HEK293T (cell line): ENCODE data around the gene CLEC4E.
"Not testable (repeated sequence)": the region's sequence is repeated elsewhere in the genome, so short reads cannot be mapped to it uniquely, and the experiment has no call there.

Experiments used
- CTCF ChIA-PET: fragments of 350-600 bp; formaldehyde crosslinking; extraction: SDS; loops from one replicate; lab custom pipeline; 2021; ENCODE audit warnings: antibody characterized with exemption, inconsistent platforms; lab: Yijun Ruan, JAX
- POLR2A ChIA-PET: fragments of 350-600 bp; formaldehyde crosslinking; extraction: SDS; loops from one replicate; lab custom pipeline; 2020; ENCODE audit warnings: antibody characterized with exemption, inconsistent platforms; lab: Yijun Ruan, JAX
- DNase-seq: peaks from one replicate; pipeline ENCODE4 v3.0.0; 2012; ENCODE audit warnings: mixed read lengths; ENCODE audit errors: extremely low spot score
- ARNT ChIP-seq: fragments of 450-650 bp; IDR thresholded peaks from 2 replicates; pipeline ENCODE4 v1.6.1; 2017; ENCODE audit warnings: mild to moderate bottlenecking
- BHLHE40 ChIP-seq: fragments of 450-650 bp; IDR thresholded peaks from 2 replicates; pipeline ENCODE4 v1.6.1; 2016; ENCODE audit warnings: mild to moderate bottlenecking, moderate library complexity, borderline replicate concordance
- CTBP1 ChIP-seq: fragments of 450-650 bp; IDR thresholded peaks from 2 replicates; pipeline ENCODE4 v1.6.1; 2016; ENCODE audit warnings: borderline replicate concordance
- ELF4 ChIP-seq: fragments of 450-650 bp; IDR thresholded peaks from 2 replicates; pipeline ENCODE4 v1.6.1; 2017; ENCODE audit warnings: antibody characterized with exemption
- FOXA1 ChIP-seq: fragments of 450-650 bp; IDR thresholded peaks from 2 replicates; pipeline ENCODE4 v1.6.1; 2016; ENCODE audit warnings: mild to moderate bottlenecking
- FOXK2 ChIP-seq: fragments of 450-650 bp; IDR thresholded peaks from 2 replicates; pipeline ENCODE4 v1.6.1; 2016; ENCODE audit warnings: mild to moderate bottlenecking
- FOXM1 ChIP-seq: fragments of 450-650 bp; IDR thresholded peaks from 2 replicates; pipeline ENCODE4 v1.6.1; 2017; ENCODE audit warnings: mild to moderate bottlenecking, borderline replicate concordance
- HDGF ChIP-seq: fragments of 450-650 bp; IDR thresholded peaks from 2 replicates; pipeline ENCODE4 v1.6.1; 2017; ENCODE audit warnings: antibody characterized with exemption, borderline replicate concordance
- L3MBTL2 ChIP-seq: fragments of 450-650 bp; conservative IDR thresholded peaks from 2 replicates; pipeline ENCODE4 v1.6.1; 2016; ENCODE audit warnings: mild to moderate bottlenecking
- LEF1 ChIP-seq: fragments of 450-650 bp; IDR thresholded peaks from 2 replicates; pipeline ENCODE4 v1.6.1; 2017; ENCODE audit warnings: mild to moderate bottlenecking, borderline replicate concordance
- NFRKB ChIP-seq: fragments of 450-650 bp; IDR thresholded peaks from 2 replicates; pipeline ENCODE4 v1.6.1; 2016; ENCODE audit warnings: mild to moderate bottlenecking, moderate library complexity
- SP1 ChIP-seq: fragments of 450-650 bp; IDR thresholded peaks from 2 replicates; pipeline ENCODE4 v1.6.1; 2017
- SUZ12 ChIP-seq: fragments of 450-650 bp; IDR thresholded peaks from 2 replicates; pipeline ENCODE4 v1.6.1; 2016; ENCODE audit warnings: mild to moderate bottlenecking
- TARDBP ChIP-seq: fragments of 450-650 bp; IDR thresholded peaks from 2 replicates; pipeline ENCODE4 v1.6.1; 2016
- ZNF384 ChIP-seq: fragments of 450-650 bp; IDR thresholded peaks from 2 replicates; pipeline ENCODE4 v1.6.1; 2016
- TF ChIP-seq, protein P1 (sequence below): fragments of 450-650 bp; IDR thresholded peaks from 2 replicates; pipeline ENCODE4 v1.6.1; 2016

The CLEC4E gene

GRCh38 chr12:8572507-8572906, 31.8 kb upstream of the CLEC4E start:
- no peak for TF ChIP-seq NFRKB
- TF ChIP-seq FOXA1 = no peak
- TF ChIP-seq SP1 = no peak
- no peak for TF ChIP-seq BHLHE40
- no peak for TF ChIP-seq SUZ12
- TF ChIP-seq LEF1 = no peak
- TF ChIP-seq L3MBTL2 = no peak
- no peak for TF ChIP-seq ELF4
- POLR2A ChIA-PET = no interaction called here
- CTCF ChIA-PET = interaction anchor here (2.6 kb wide), 1 partner anchor 28 kb away, joined by 11 read pairs; no protein-coding TSS in a partner anchor
- no peak for DNase-seq

- POLR2A ChIA-PET = no interaction called here
These were observed 25.8 kb upstream of the CLEC4E start for GRCh38 chr12:8566525-8566924.

GRCh38 chr12:8566052-8566451, 25.3 kb upstream of the CLEC4E start:
- CTCF ChIA-PET = interaction anchor here (2.5 kb wide), 1 partner anchor 22 kb away, joined by 9 read pairs; no protein-coding TSS in a partner anchor
- POLR2A ChIA-PET, DNase-seq: not testable (repeated sequence)

More at GRCh38 chr12:8566525-8566924, 25.8 kb upstream of the CLEC4E start:
- no peak for DNase-seq
- CTCF ChIA-PET = interaction anchor here (2.5 kb wide), 1 partner anchor 22 kb away, joined by 9 read pairs; no protein-coding TSS in a partner anchor
- TF ChIP-seq ARNT (no peak), FOXM1 (no peak), SUZ12 (no peak), CTBP1 (no peak), TARDBP (no peak), L3MBTL2 (no peak), LEF1 (no peak), SP1 (no peak), ELF4 (no peak), FOXK2 (no peak), HDGF (no peak)
- TF ChIP-seq, protein P1, sequence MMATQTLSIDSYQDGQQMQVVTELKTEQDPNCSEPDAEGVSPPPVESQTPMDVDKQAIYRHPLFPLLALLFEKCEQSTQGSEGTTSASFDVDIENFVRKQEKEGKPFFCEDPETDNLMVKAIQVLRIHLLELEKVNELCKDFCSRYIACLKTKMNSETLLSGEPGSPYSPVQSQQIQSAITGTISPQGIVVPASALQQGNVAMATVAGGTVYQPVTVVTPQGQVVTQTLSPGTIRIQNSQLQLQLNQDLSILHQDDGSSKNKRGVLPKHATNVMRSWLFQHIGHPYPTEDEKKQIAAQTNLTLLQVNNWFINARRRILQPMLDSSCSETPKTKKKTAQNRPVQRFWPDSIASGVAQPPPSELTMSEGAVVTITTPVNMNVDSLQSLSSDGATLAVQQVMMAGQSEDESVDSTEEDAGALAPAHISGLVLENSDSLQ = no peak

DNA sequence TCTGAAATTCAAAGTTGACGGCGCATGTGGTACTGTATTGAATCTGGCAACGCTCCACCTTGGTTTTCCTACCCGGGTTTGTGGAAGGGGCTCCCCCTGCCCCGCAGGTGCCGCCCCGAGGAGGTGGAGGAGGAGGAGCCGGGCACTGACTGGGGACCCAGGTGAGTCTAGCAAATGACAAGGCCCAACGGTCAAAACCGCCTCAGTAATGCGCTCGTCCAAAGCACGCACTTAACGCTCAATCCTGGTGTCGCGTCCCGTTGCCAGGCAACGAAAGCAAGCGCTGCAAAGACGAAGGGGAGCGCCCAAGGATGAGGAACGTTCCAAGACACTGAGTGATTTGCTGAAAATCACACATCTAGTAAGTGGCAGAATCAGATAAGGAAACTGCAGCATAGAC, 24.0 kb upstream of the CLEC4E start:
- DNase-seq = no peak
- CTCF ChIA-PET = interaction anchor here (0.6 to 1.2 kb wide), 2 partner anchors 20 to 21 kb away, joined by 3 read pairs; no protein-coding TSS in a partner anchor
- POLR2A ChIA-PET = no interaction called here
- TF ChIP-seq ELF4 = no peak
- TF ChIP-seq ZNF384 = no peak
- no peak for TF ChIP-seq BHLHE40
- TF ChIP-seq HDGF = no peak
- TF ChIP-seq FOXK2 = no peak
- TF ChIP-seq ARNT = no peak
- TF ChIP-seq L3MBTL2 = no peak
- TF ChIP-seq FOXA1 = no peak
- no peak for TF ChIP-seq FOXM1
- TF ChIP-seq LEF1 = no peak
- no peak for TF ChIP-seq TARDBP
- TF ChIP-seq SP1 = no peak
- TF ChIP-seq, protein P1 = no peak
- TF ChIP-seq CTBP1 = no peak
- no peak for TF ChIP-seq NFRKB

DNA sequence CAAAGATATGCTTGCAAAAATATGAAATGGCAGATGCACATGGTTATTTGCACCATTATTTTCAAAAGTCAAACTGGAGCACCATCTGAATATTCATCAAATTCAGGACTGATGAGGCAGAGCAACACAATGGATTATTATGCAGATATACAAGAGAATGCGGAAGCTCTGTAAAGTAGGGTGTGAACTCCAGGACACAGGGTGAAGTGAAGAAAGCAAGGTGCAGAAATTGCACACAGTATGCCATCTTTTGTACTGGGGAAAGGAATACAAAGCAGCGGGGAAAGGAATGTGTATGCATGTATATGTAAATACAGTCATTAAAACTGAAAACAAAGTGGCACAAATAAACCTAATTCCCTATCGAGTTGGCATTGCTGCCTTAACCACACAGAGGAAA, 22.7 kb upstream of the CLEC4E start:
- no peak for DNase-seq
- ChIA-PET POLR2A (no interaction called here), CTCF (interaction anchor here (1.2 kb wide), 1 partner anchor 20 kb away, joined by 3 read pairs; no protein-coding TSS in a partner anchor)
- no peak for TF ChIP-seq NFRKB
- no peak for TF ChIP-seq L3MBTL2
- TF ChIP-seq TARDBP = no peak
- TF ChIP-seq SP1 = no peak
- TF ChIP-seq ZNF384 = no peak
- no peak for TF ChIP-seq HDGF
- TF ChIP-seq FOXK2 = no peak
- no peak for TF ChIP-seq BHLHE40
- TF ChIP-seq ELF4 = no peak
- TF ChIP-seq LEF1 = no peak
- TF ChIP-seq, protein P1 = no peak

- TF ChIP-seq LEF1 (no peak), CTBP1 (no peak), L3MBTL2 (no peak), ELF4 (no peak), BHLHE40 (no peak), NFRKB (no peak), SUZ12 (no peak), TARDBP (no peak), FOXK2 (no peak), FOXM1 (no peak), HDGF (no peak)
- DNase-seq = no peak
- ChIA-PET CTCF (no interaction called here), POLR2A (no interaction called here)
These were observed 21.6 kb upstream of the CLEC4E start for GRCh38 chr12:8562310-8562709.

- no peak for DNase-seq
- CTCF ChIA-PET = no interaction called here
- POLR2A ChIA-PET = no interaction called here
- TF ChIP-seq NFRKB (no peak), CTBP1 (no peak), ZNF384 (no peak), ARNT (no peak), SP1 (no peak), ELF4 (no peak), HDGF (no peak), BHLHE40 (no peak)
These were observed 20.3 kb upstream of the CLEC4E start for GRCh38 chr12:8561011-8561410.
